GM12878 (cell line): ENCODE measurements around the gene CENPC. TPM values are rescaled to one million over a fixed set of nuclear protein-coding genes. Genes with fewer than 3 reads are reported as not detected.

Source experiments
- ATAC-seq: fragments of 200-7000 bp; cut with Tn5 transposase; 3 replicates; pipeline ENCODE4 v1.9.1; 2020; ENCODE audit warnings: mild to moderate bottlenecking, moderate library complexity
- Bru-seq: library from RNA; stranded (reverse); fragments of 400-500 nt; gene quantifications from one replicate; lab custom pipeline; 2021; lab: Mats Ljungman, UMichigan
- BruChase-seq, 2 experiments: library from RNA; stranded (reverse); fragments of 400-500 nt; gene quantifications; one replicate each; lab custom pipeline; 2021; lab: Mats Ljungman, UMichigan
- BruUV-seq: library from RNA; stranded (reverse); fragments of 400-500 nt; replicated peaks from 2 replicates; lab custom pipeline; 2021; lab: Mats Ljungman, UMichigan
- CTCF ChIA-PET: fragments of 300-600 bp; sonication (Branson Sonifier 250); formaldehyde crosslinking; extraction: SDS; loops from one replicate; lab custom pipeline; 2021; ENCODE audit warnings: inconsistent platforms; lab: Yijun Ruan, JAX
- POLR2A ChIA-PET: fragments of 350-600 bp; formaldehyde crosslinking; extraction: SDS; loops from one replicate; lab custom pipeline; 2021; ENCODE audit warnings: inconsistent platforms; lab: Charles Lee
- RAD21 ChIA-PET: fragments of 300-600 bp; sonication (Branson Sonifier 250); formaldehyde crosslinking; loops from one replicate; lab custom pipeline; 2023; ENCODE audit warnings: antibody characterized with exemption; ENCODE audit not compliant: unreplicated experiment; lab: Charles Lee
- SMC1A ChIA-PET: fragments of 300-600 bp; sonication (Branson Sonifier 250); formaldehyde crosslinking; loops from one replicate; lab custom pipeline; 2023; ENCODE audit not compliant: unreplicated experiment, uncharacterized antibody; lab: Charles Lee
- DNase-seq: peaks from one replicate; pipeline ENCODE4 v3.0.0-alpha.2; 2011; ENCODE audit warnings: low read depth, low spot score
- FAIRE-seq: peaks from 3 replicates; lab custom pipeline; 2011; peaks lifted over from hg19 to GRCh38; lab: Jason Lieb, UNC
- H2AFZ ChIP-seq: 2 replicates; pipeline ENCODE4 v1.6.0; 2011; ENCODE audit warnings: low read depth, low read length, control low read depth; ENCODE audit not compliant: control insufficient read depth
- H3K27ac ChIP-seq: 2 replicates; pipeline ENCODE4 v1.5.1; 2011; ENCODE audit warnings: control low read depth; ENCODE audit not compliant: control insufficient read depth, insufficient read depth
- H3K27me3 ChIP-seq, 2 experiments: replicated peaks in 1 of 2; 2 replicates each; pipeline versions ENCODE4 v1.6.0 to v1.6.1; 2011; ENCODE audit warnings: low read length in 1 of 2; ENCODE audit not compliant: control insufficient read depth in 2 of 2, insufficient read depth in 2 of 2
- H3K36me3 ChIP-seq, 2 experiments: 2 replicates each; pipeline ENCODE4 v1.5.1; 2011; ENCODE audit warnings: low read length in 1 of 2; ENCODE audit not compliant: control insufficient read depth in 2 of 2, insufficient read depth in 2 of 2
- H3K4me1 ChIP-seq: 2 replicates; pipeline ENCODE4 v1.6.1; 2011; ENCODE audit warnings: mild to moderate bottlenecking, low read length, moderate library complexity, mixed read lengths; ENCODE audit not compliant: control insufficient read depth, insufficient read depth
- H3K4me2 ChIP-seq: 2 replicates; pipeline ENCODE4 v1.6.0; 2011; ENCODE audit warnings: control low read depth; ENCODE audit not compliant: control insufficient read depth, insufficient read depth
- H3K4me3 ChIP-seq: fragments of 200-600 bp; sonication (generic); 2 replicates; pipeline ENCODE4 v1.5.1; 2016
- H3K79me2 ChIP-seq: 2 replicates; pipeline ENCODE4 v1.6.0; 2011; ENCODE audit warnings: low read length; ENCODE audit not compliant: control insufficient read depth, insufficient read depth
- H3K9ac ChIP-seq: 2 replicates; pipeline ENCODE4 v1.8.0; 2011; ENCODE audit warnings: low read length, control low read depth, mixed read lengths; ENCODE audit not compliant: control insufficient read depth, insufficient read depth
- H3K9me3 ChIP-seq: replicated peaks from 3 replicates; pipeline ENCODE4 v1.5.1; 2011; ENCODE audit warnings: mild to moderate bottlenecking, low read length; ENCODE audit not compliant: control insufficient read depth, insufficient read depth
- H4K20me1 ChIP-seq: 2 replicates; pipeline ENCODE4 v1.6.0; 2011; ENCODE audit not compliant: control insufficient read depth, insufficient read depth
- ASH2L ChIP-seq: fragments of 300-600, 200-600 bp; sonication (generic); IDR thresholded peaks from 2 replicates; pipeline ENCODE4 v1.6.1; 2017; ENCODE audit warnings: low read depth, mild to moderate bottlenecking, borderline replicate concordance
- BCLAF1 ChIP-seq: fragments of 450-650 bp; IDR thresholded peaks from 2 replicates; pipeline ENCODE4 v1.6.1; 2017; ENCODE audit warnings: antibody characterized with exemption, mild to moderate bottlenecking, moderate library complexity
- CHD1 ChIP-seq: IDR thresholded peaks from 2 replicates; pipeline ENCODE4 v1.6.1; 2012; ENCODE audit warnings: low read depth, low read length, improper control_type of control experiment
- CREB1 ChIP-seq: IDR thresholded peaks from 2 replicates; pipeline ENCODE4 v1.6.1; 2012; ENCODE audit warnings: low read depth, mild to moderate bottlenecking, inconsistent platforms
- ESRRA ChIP-seq: IDR thresholded peaks from 2 replicates; pipeline ENCODE4 v1.6.1; 2012; ENCODE audit warnings: mild to moderate bottlenecking, low read length, improper control_type of control experiment
- EZH2 ChIP-seq: IDR thresholded peaks from 2 replicates; pipeline ENCODE4 v1.6.1; 2012; ENCODE audit warnings: low read depth, mild to moderate bottlenecking, control low read depth, inconsistent platforms, low read length, borderline replicate concordance; ENCODE audit not compliant: control insufficient read depth
- FOXK2 ChIP-seq: fragments of 450-650 bp; IDR thresholded peaks from 2 replicates; pipeline ENCODE4 v1.6.1; 2017; ENCODE audit warnings: mild to moderate bottlenecking, moderate library complexity
- GABPA ChIP-seq: IDR thresholded peaks from 2 replicates; pipeline ENCODE4 v1.6.1; 2014; ENCODE audit warnings: antibody characterized with exemption, low read depth, mild to moderate bottlenecking, inconsistent platforms
- HDGF ChIP-seq: fragments of 450-650 bp; IDR thresholded peaks from 2 replicates; pipeline ENCODE4 v1.6.1; 2016; ENCODE audit warnings: antibody characterized with exemption
- MEF2A ChIP-seq: IDR thresholded peaks from 2 replicates; pipeline ENCODE4 v1.6.1; 2011; ENCODE audit warnings: low read depth, mild to moderate bottlenecking, low read length, moderate library complexity; ENCODE audit not compliant: insufficient read depth
- NBN ChIP-seq: fragments of 450-650 bp; IDR thresholded peaks from 2 replicates; pipeline ENCODE4 v1.6.1; 2016
- PAX8 ChIP-seq: fragments of 450-650 bp; IDR thresholded peaks from 2 replicates; pipeline ENCODE4 v1.6.1; 2017; ENCODE audit warnings: mild to moderate bottlenecking, moderate library complexity
- RAD51 ChIP-seq: fragments of 450-650 bp; IDR thresholded peaks from 2 replicates; pipeline ENCODE4 v1.6.1; 2016; ENCODE audit warnings: moderate library complexity, mild to moderate bottlenecking, inconsistent platforms
- SMARCA5 ChIP-seq: fragments of 450-650 bp; IDR thresholded peaks from 2 replicates; pipeline ENCODE4 v1.6.1; 2017; ENCODE audit warnings: mild to moderate bottlenecking
- SRF ChIP-seq, 2 experiments: IDR thresholded peaks; 2 replicates each; pipeline ENCODE4 v1.6.1; 2011; ENCODE audit warnings: low read depth in 2 of 2, low read length in 2 of 2, mild to moderate bottlenecking in 1 of 2, moderate library complexity in 1 of 2
- WGBS: methylation state at CpG from one replicate; pipeline ENCODE4 v1.1.6; 2016; ENCODE audit warnings: low lambda C conversion rate; ENCODE audit not compliant: insufficient replicate concordance, insufficient coverage; ENCODE audit errors: missing lambda C conversion rate; 5-methylcytosine and 5-hydroxymethylcytosine counted together
- in situ Hi-C: fragments of 300-500 bp; cut with MboI; formaldehyde crosslinking; loops from 9 replicates; pipeline ENCODE4 v1.14.3; 2018; ENCODE audit warnings: mixed read lengths
- intact Hi-C: fragments of 100-400 bp; cut with micrococcal nuclease; formaldehyde crosslinking; loops from one replicate; pipeline ENCODE4 v1.14.2; 2022; ENCODE audit not compliant: unreplicated experiment
- long read RNA-seq, 2 experiments: library from polyadenylated mRNA; unstranded; transcript quantifications; one replicate each; pipeline ENCODE4 v2.0.0, GENCODE V29; 2019 to 2020
- polyA minus RNA-seq, 3 experiments: library from RNA; depleted of rRNA, polyadenylated mRNA; stranded (reverse); fragments of >200 nt; gene quantifications; 2 replicates each; pipeline ENCODE4 v1.2.3, GENCODE V29; 2011
- polyA plus RNA-seq, 11 experiments: library from polyadenylated mRNA; depleted of rRNA in 4 of 11; unstranded in 6 of 11; stranded (reverse) in 5 of 11; fragments of >200 nt; fragmentation: Nextera tagmentation in 4 of 11; fragmentation: Illumina TruSeq in 1 of 11; extraction: Ambion mirVana in 4 of 11; extraction: Trizol in 1 of 11; gene quantifications; 1 replicate in 1 of 11; 2 replicates in 10 of 11; pipeline versions ENCODE4 v1.2.1 to v1.2.3, GENCODE V29; 2011 to 2016; ENCODE audit warnings: inconsistent platforms in 2 of 11, missing spikeins in 2 of 11, low read depth in 1 of 11
- total RNA-seq, 4 experiments: library from RNA; depleted of rRNA in 3 of 4; stranded (reverse); fragments of >200 nt in 3 of 4; fragmentation: Illumina TruSeq in 1 of 4; extraction: Trizol in 1 of 4; gene quantifications; 2 replicates each; pipeline versions ENCODE4 v1.2.1 to v1.2.3, GENCODE V29; 2013 to 2021

Gene CENPC
- total RNA-seq (2013; cell fraction: nucleolus; rRNA removed) = 131 and 152 TPM in 2 replicates
- total RNA-seq (2014; rRNA removed) = 16.8 and 21.8 TPM in 2 replicates
- total RNA-seq (2014; rRNA removed; fragmentation: Illumina TruSeq; extraction: Trizol) = 34.9 and 38.1 TPM in 2 replicates
- 18.9 and 20.8 TPM in 2 replicates for total RNA-seq (2021)
- polyA plus RNA-seq (2011; ENCODE audit: low read depth) = 5.0 TPM
- polyA plus RNA-seq (2011; rRNA removed) = 19.9 and 35.3 TPM in 2 replicates
- polyA plus RNA-seq (2011; cell fraction: cytosol; rRNA removed) = 4.1 TPM in 2 replicates
- polyA plus RNA-seq (2011; cell fraction: nucleus; rRNA removed) = 31.7 and 32.4 TPM in 2 replicates
- polyA plus RNA-seq (2012) = 11.2 and 12.8 TPM in 2 replicates
- polyA plus RNA-seq (2014; fragmentation: Illumina TruSeq; extraction: Trizol) = 28.2 and 31.8 TPM in 2 replicates
- 10 to 100 TPM; 13.1 to 15.2 TPM for polyA plus RNA-seq (2014; fragmentation: Nextera tagmentation; extraction: Ambion mirVana)
- polyA plus RNA-seq (2014; rRNA removed) = 13.1 and 17.6 TPM in 2 replicates
- 10 to 100 TPM; 26.1 to 26.2 TPM for polyA plus RNA-seq (2016; fragmentation: Nextera tagmentation; extraction: Ambion mirVana)
- polyA minus RNA-seq (2011; rRNA and poly(A)+ RNA removed) = 12.3 and 15.9 TPM in 2 replicates
- polyA minus RNA-seq (2011; cell fraction: cytosol; rRNA and poly(A)+ RNA removed) = 4.1 and 9.8 TPM in 2 replicates
- polyA minus RNA-seq (2011; cell fraction: nucleus; rRNA and poly(A)+ RNA removed) = 34.6 and 53.7 TPM in 2 replicates
- percentile 92 among the genes with signal in this experiment for Bru-seq, nascent RNA
- BruChase-seq, experiment 1, labeled RNA remaining after a 6-hour chase = percentile 78 among the genes with signal in this experiment
- percentile 87 among the genes with signal in this experiment for BruChase-seq, experiment 2, labeled RNA remaining after a 2-hour chase
- long read RNA-seq, experiment 1, full-length matches to known transcripts = 4 of 17 reads
- long read RNA-seq, experiment 1, partial matches to known transcripts = 10 of 17 reads
- long read RNA-seq, experiment 1, other reads (novel, unspliced or antisense) = 3 of 17 reads
- long read RNA-seq, experiment 2, full-length matches to known transcripts = 7 of 128 reads
- long read RNA-seq, experiment 2, partial matches to known transcripts = 114 of 128 reads
- long read RNA-seq, experiment 2, other reads (novel, unspliced or antisense) = 7 of 128 reads

- ChIA-PET RAD21 (interaction anchor here (0.9 to 2.9 kb wide), 8 partner anchors 31 to 201 kb away, joined by 3 to 11 read pairs (median 4); partner anchors contain the start of gene UBA6), SMC1A (interaction anchor here (0.9 to 3.9 kb wide), 12 partner anchors 9 to 203 kb away, joined by 3 to 22 read pairs (median 5); no protein-coding TSS in a partner anchor)
- peak within 1 kb of the TSS; percentile 87 for H3K9ac ChIP-seq
- TF ChIP-seq CHD1 = no peak
- no peak for TF ChIP-seq RAD51
- TF ChIP-seq SRF (IDR thresholded peaks at IDR 0.05; ENCODE audit: low read depth in 2 of 2, low read length in 2 of 2) = peak in 1 of 2 experiments; percentile 30; a peak in 1 of 4 replicates
- TF ChIP-seq BCLAF1 = no peak
- TF ChIP-seq NBN = peak; percentile 60; the same call in 1 of the 2 replicates
- TF ChIP-seq PAX8 = no peak
- TF ChIP-seq ASH2L = no peak
- no peak for TF ChIP-seq EZH2
- TF ChIP-seq FOXK2 = no peak
- no peak for TF ChIP-seq MEF2A
- no peak for TF ChIP-seq SMARCA5
- peak; percentile 84; the same call in 1 of the 2 replicates for TF ChIP-seq HDGF
- peak; percentile 53; the same call in 1 of the 2 replicates for TF ChIP-seq GABPA
- no peak for TF ChIP-seq ESRRA
- no peak; the same call in 1 of the 2 replicates for TF ChIP-seq CREB1
Observed at GRCh38 chr4:67545199-67546003, at the start of gene CENPC. TSS of gene CENPC (minus strand) at chr4:67545503. CDS start at chr4:67545355, 148 bp downstream.

More at GRCh38 chr4:67545199-67546003, at the start of gene CENPC:
- no peaks in the 10 kb centered on the region for H3K9me3 ChIP-seq
- no peaks in the 10 kb centered on the region for H3K27me3 ChIP-seq
- ChIA-PET CTCF (interaction anchor here (0.7 to 3.8 kb wide), 13 partner anchors 10 to 630 kb away, joined by 3 to 18 read pairs (median 4); partner anchors contain the start of genes STAP1 and UBA6), POLR2A (interaction anchor here (0.9 to 3.0 kb wide), 4 partner anchors 14 to 155 kb away, joined by 3 to 18 read pairs (median 5); partner anchors contain the start of genes STAP1 and UBA6)
- peak within 1 kb of the TSS; percentile 76 for H3K4me2 ChIP-seq
- peak; percentile 89 for FAIRE-seq
- intact Hi-C loops (loop anchor here (1.0 to 5.0 kb wide), 4 partner anchors 82 to 632 kb away; partner anchors contain the start of gene UBA6), in situ Hi-C loops (loop anchor here (5.0 to 25.0 kb wide), 3 partner anchors 357 to 1092 kb away; no protein-coding TSS in a partner anchor)
- H3K4me1 ChIP-seq = no peaks in the 10 kb centered on the region; the same call in 1 of the 2 replicates
- H2AFZ ChIP-seq = peak within 1 kb of the TSS; percentile 85
- WGBS = under 1% methylated on average over 53 of the region's 53 CpGs
- H3K79me2 ChIP-seq = peaks cover 34% of the 10 kb centered on the region
- no peaks in the 10 kb centered on the region for H3K36me3 ChIP-seq
- no TSS peak for BruUV-seq
- H4K20me1 ChIP-seq = no peaks in the 10 kb centered on the region
- DNase-seq = peak; percentile 91
- H3K27ac ChIP-seq = peak within 1 kb of the TSS; percentile 68
- peak; percentile 97 for ATAC-seq
- H3K4me3 ChIP-seq = peak within 1 kb of the TSS; percentile 95
